Large intestine (tissue), 3 donors: ENCODE measurements around the gene ITSN1. TPM values are rescaled to one million over a fixed set of nuclear protein-coding genes. Genes with fewer than 3 reads are reported as not detected.
A peak's percentile ranks its signal among the peaks of the same experiment; 100 is the strongest.

Source experiments
- DNase-seq, 2 donors: peaks; one replicate each; pipeline versions ENCODE4 v3.0.0 to v3.0.0-alpha.2; 2013
- H3K27ac ChIP-seq: one replicate; pipeline ENCODE4 v1.5.1; 2013; ENCODE audit warnings: low read length
- H3K27me3 ChIP-seq: 2 replicates; pipeline ENCODE4 v1.6.1; 2013; ENCODE audit warnings: low read length; ENCODE audit not compliant: control insufficient read depth, insufficient read depth
- H3K36me3 ChIP-seq: 2 replicates; pipeline ENCODE4 v1.6.1; 2013; ENCODE audit warnings: low read length; ENCODE audit not compliant: control insufficient read depth, insufficient read depth
- H3K4me1 ChIP-seq: one replicate; pipeline ENCODE4 v1.6.1; 2013; ENCODE audit warnings: low read length; ENCODE audit not compliant: control insufficient read depth, insufficient read depth
- H3K4me3 ChIP-seq: one replicate; pipeline ENCODE4 v1.5.1; 2013; ENCODE audit warnings: low read length
- H3K9me3 ChIP-seq: one replicate; pipeline ENCODE4 v1.6.1; 2013; ENCODE audit warnings: mild to moderate bottlenecking, low read depth, low read length, moderate library complexity; ENCODE audit not compliant: control insufficient read depth
- WGBS: methylation state at CpG from one replicate; pipeline ENCODE4 v1.1.5; 2013; ENCODE audit warnings: low lambda C conversion rate; ENCODE audit not compliant: insufficient coverage; 5-methylcytosine and 5-hydroxymethylcytosine counted together
- polyA plus RNA-seq: library from polyadenylated mRNA; unstranded; fragments of 120-200 nt; gene quantifications from one replicate; pipeline ENCODE4 v1.2.1, GENCODE V29; 2013

ITSN1 gene
- polyA plus RNA-seq, 1 donor, result 36.0 TPM

DNA sequence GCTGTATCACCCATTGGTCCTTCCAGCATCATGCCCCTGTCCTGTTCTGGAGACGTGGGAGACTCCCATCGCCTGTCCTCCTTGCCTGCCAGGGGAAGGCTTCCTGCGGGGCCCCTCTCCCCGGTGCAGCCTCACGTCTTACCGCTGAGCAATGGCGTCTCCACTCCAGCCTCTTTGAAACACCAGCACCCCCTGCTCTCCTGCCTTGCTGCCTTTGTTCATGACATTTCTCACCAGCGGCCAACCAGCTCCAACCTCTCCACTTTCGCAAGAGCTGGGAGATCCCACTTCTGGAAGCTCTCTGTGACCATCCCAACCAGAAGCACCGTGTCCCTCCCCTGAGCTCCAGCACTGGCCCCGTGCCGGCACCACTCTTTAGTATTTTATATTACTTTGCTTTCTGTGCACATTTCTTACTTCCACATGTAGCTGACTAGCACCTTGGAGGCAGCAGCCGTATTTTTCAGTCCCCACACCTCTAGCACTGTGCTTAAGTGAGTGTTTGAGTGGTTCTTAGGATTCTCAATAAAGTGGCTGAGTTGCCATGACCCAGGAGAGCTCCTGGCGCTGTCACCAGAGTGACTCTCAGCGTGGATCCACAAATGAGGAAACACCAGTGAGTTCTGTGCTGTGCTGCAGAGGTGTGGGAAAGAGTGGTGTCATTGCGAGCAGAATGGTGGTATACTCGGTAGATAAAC lies 189.8 kb downstream of the ITSN1 start:
- WGBS, result 80% methylated on average over 1 of the region's 17 CpGs

GRCh38 chr21:33834801-33835500 lies 192.7 kb downstream of the ITSN1 start:
- peaks cover 50% of the 10 kb centered on the region for H3K36me3 ChIP-seq

More for the DNA sequence above, 189.8 kb downstream of the ITSN1 start:
- Histone ChIP-seq H3K27ac (no peak overlapping the region), H3K9me3 (no peaks in the 10 kb centered on the region), H3K27me3 (no peaks in the 10 kb centered on the region), H3K4me1 (no peaks in the 10 kb centered on the region), H3K36me3 (peaks cover 64% of the 10 kb centered on the region), H3K4me3 (no peak overlapping the region)
- no peak for DNase-seq

DNA sequence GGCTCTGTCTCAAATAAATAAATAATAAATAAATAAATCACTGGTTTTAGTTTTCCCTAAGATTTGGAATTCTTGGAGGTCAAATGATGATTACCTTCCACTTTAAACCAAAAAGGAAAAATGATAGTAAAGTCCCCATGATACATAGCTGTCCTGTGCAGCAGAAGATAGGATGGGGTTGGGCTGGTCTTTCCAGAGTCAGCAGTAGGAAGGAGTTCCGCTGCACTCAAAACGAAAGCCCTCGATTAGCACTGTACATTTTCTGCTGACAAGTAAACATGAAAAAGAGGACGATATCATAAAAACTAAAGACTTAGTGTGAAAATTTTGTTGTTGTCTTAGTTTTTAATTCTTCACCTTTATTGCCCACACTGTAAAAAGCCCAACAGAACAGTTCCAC lies 193.6 kb downstream of the ITSN1 start:
- no peak for DNase-seq
- H3K4me3 ChIP-seq, result no peak overlapping the region
- H3K27me3 ChIP-seq, result no peaks in the 10 kb centered on the region
- H3K4me1 ChIP-seq, result no peaks in the 10 kb centered on the region
- peaks cover 48% of the 10 kb centered on the region for H3K36me3 ChIP-seq
- H3K27ac ChIP-seq, result no peak overlapping the region
- no peaks in the 10 kb centered on the region for H3K9me3 ChIP-seq
- no CpG with 5 or more reads among the region's 4 CpGs for WGBS

More at GRCh38 chr21:33834801-33835500, 192.7 kb downstream of the ITSN1 start:
- H3K27ac ChIP-seq, result no peak overlapping the region
- H3K4me1 ChIP-seq, result no peaks in the 10 kb centered on the region
- WGBS, result no CpG with 5 or more reads among the region's 5 CpGs
- H3K4me3 ChIP-seq, result no peak overlapping the region
- no peaks in the 10 kb centered on the region for H3K9me3 ChIP-seq
- no peak for DNase-seq
- no peaks in the 10 kb centered on the region for H3K27me3 ChIP-seq

DNA sequence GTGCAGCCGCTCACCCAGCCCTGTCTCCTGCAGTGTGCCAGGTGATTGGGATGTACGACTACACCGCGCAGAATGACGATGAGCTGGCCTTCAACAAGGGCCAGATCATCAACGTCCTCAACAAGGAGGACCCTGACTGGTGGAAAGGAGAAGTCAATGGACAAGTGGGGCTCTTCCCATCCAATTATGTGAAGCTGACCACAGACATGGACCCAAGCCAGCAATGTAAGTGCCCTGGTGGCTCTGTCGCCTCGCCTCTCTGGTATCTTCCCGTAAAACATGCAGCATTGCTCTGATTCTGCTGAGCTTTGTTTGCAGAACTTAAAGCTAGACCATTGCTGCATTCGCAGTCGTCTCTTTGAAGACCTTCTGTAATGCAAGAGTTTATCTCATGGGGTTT lies 194.1 kb downstream of the ITSN1 start:
- Histone ChIP-seq H3K36me3 (peaks cover 44% of the 10 kb centered on the region), H3K27ac (no peak overlapping the region)
- no CpG with 5 or more reads among the region's 11 CpGs for WGBS

DNA sequence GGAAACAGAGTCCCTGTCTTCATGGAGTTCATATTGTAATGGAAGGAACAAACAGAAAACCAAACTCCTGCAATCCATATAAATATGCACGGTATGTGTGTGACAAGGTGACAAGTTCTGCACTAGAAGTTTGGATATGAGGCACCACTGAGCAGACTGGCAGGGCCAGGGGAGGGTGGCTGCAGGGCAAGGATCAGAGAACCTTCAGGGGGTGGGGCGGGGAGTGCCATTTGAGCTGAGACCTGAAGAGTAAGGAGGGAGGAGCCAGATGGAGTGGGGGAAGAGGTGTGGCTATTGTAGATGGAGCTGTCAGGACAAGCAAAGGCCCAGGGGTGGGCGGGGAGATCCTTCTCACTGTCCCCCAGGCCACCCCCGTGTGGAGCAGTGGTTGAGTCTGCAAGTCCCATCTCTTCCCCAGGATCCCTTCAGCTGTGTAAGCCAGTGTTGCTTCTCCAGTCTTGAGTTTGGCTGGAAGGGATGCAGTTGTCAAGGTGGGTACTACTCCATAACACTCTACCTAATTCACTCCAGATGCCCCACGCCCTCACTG lies 196.9 kb downstream of the ITSN1 start:
- no peak overlapping the region for H3K27ac ChIP-seq
- DNase-seq, result no peak
- no peaks in the 10 kb centered on the region for H3K27me3 ChIP-seq
- no CpG with 5 or more reads among the region's 5 CpGs for WGBS
- peaks cover 13% of the 10 kb centered on the region for H3K4me1 ChIP-seq
- H3K4me3 ChIP-seq, result no peak overlapping the region
- H3K9me3 ChIP-seq, result no peaks in the 10 kb centered on the region
- peaks cover 32% of the 10 kb centered on the region for H3K36me3 ChIP-seq

More for the DNA sequence above, 194.1 kb downstream of the ITSN1 start:
- DNase-seq, result no peak
- Histone ChIP-seq H3K4me1 (no peaks in the 10 kb centered on the region), H3K27me3 (no peaks in the 10 kb centered on the region), H3K4me3 (no peak overlapping the region), H3K9me3 (no peaks in the 10 kb centered on the region)

DNA sequence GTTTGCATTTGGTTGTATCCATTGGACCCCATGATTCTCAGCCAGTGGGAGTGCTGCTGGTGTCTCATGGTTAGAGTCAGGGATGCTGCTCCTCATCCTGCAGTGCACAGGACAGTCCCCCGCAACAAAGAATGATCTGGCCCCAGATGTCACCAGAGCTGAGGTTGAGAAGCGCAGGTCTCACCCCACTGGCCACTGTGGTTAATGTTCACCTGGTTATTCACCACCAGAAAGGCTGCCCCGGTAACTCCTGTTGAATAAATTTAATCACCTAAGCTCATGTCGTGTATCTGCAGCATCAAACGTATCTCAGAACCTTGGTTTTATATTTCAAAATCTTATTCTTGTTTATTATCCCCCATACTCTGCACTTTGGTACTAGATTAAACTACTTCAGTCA lies 197.5 kb downstream of the ITSN1 start:
- H3K36me3 ChIP-seq, result peaks cover 27% of the 10 kb centered on the region
- H3K27ac ChIP-seq, result no peak overlapping the region
- H3K4me1 ChIP-seq, result peaks cover 19% of the 10 kb centered on the region
- H3K4me3 ChIP-seq, result no peak overlapping the region
- no peaks in the 10 kb centered on the region for H3K9me3 ChIP-seq
- no peak for DNase-seq
- H3K27me3 ChIP-seq, result no peaks in the 10 kb centered on the region
- WGBS, result 80% methylated on average over 1 of the region's 5 CpGs

DNA sequence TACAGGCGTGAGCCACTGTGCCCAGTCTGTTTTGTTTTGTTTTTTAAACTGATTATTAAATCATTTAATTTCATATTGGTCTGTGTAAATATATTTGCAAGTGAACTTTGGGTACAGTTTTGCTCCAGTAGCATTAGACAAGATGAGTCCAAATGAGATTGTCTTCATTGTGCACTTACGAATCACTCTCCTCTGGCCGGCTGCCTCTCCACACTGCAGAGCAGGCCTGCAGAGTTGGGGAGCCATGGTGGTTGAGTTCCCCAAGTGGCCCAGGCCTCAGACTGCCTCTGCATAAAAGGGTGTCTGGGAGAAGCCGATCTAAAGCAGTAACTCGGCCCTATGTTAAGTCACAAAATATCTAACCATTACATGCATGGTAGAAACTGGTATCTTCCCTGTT lies 198.5 kb downstream of the ITSN1 start:
- H3K9me3 ChIP-seq, result peaks cover under 1% of the 10 kb centered on the region
- no peak for DNase-seq
- 100% methylated on average over 1 of the region's 5 CpGs for WGBS
- H3K4me1 ChIP-seq, result peaks cover 28% of the 10 kb centered on the region
- no peaks in the 10 kb centered on the region for H3K27me3 ChIP-seq
- no peak overlapping the region for H3K4me3 ChIP-seq
- H3K36me3 ChIP-seq, result peaks cover 20% of the 10 kb centered on the region
- no peak overlapping the region for H3K27ac ChIP-seq

DNA sequence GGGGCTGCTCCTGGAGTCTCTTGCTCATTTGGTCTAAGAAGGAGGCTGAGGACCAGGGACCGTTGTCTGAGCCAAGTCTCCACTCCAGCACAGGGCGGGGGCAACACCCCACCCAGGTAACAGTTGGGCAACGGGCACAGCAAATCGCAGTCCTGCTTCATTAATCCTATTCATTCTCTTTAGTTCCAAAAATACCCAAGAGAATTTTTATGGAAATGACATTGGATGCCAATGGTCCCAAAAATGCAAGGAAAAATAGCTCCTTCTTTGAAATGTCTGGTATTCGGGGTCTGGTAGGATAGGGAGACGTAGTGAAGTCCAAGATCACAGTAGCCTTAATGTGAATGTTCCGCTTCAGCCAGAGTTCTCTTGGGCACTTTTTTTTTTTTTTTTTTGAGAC lies 199.3 kb downstream of the ITSN1 start:
- Histone ChIP-seq H3K36me3 (peaks cover 13% of the 10 kb centered on the region), H3K27ac (no peak overlapping the region), H3K4me1 (peaks cover 29% of the 10 kb centered on the region), H3K4me3 (no peak overlapping the region), H3K27me3 (no peaks in the 10 kb centered on the region), H3K9me3 (peaks cover 8% of the 10 kb centered on the region)
- DNase-seq, result no peak
- no CpG with 5 or more reads among the region's 7 CpGs for WGBS

DNA sequence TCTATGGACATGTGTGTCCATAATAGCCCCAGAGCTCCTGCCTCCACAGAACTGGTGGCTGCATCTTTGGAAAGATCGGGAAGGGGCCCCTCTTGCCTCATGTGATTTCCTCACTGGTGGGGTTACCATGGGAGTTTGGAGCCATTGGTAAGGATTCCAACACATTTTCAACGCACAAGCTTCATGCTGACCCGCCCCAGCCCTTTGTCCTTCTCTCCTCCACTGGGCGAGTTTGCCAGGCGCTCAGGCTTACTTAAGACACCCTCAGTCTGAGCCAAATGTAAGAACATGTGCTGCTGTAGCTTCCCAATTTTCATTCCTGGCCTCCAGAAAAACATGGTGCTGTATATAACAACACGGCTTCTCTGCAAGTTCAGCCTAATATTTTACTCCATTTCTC lies 200.9 kb downstream of the ITSN1 start:
- Histone ChIP-seq H3K27ac (no peak overlapping the region), H3K27me3 (no peaks in the 10 kb centered on the region), H3K36me3 (peaks cover 6% of the 10 kb centered on the region), H3K4me1 (peaks cover 34% of the 10 kb centered on the region), H3K9me3 (peaks cover 16% of the 10 kb centered on the region), H3K4me3 (no peak overlapping the region)
- no CpG with 5 or more reads among the region's 6 CpGs for WGBS
- DNase-seq, result no peak

GRCh38 chr21:33844104-33844889 lies 202.0 kb downstream of the ITSN1 start:
- peak; percentile 70 to 80 for DNase-seq
- peaks cover 38% of the 10 kb centered on the region for H3K4me1 ChIP-seq
- H3K36me3 ChIP-seq, result peaks cover 5% of the 10 kb centered on the region
- 40% methylated on average over 1 of the region's 20 CpGs for WGBS
- H3K27me3 ChIP-seq, result no peaks in the 10 kb centered on the region
- H3K4me3 ChIP-seq, result no peak overlapping the region
- H3K9me3 ChIP-seq, result peaks cover 20% of the 10 kb centered on the region
- peak overlapping the region; percentile 55 for H3K27ac ChIP-seq
